ENCODE measurements around the gene SAG.

GRCh38 chr2:233355916-233356315, 48.3 kb downstream of the SAG start:
- TF ChIP-seq CTCF (conservative IDR thresholded peaks at IDR 0.05; ENCODE audit: low read length): no peak
- TF ChIP-seq EZH2phosphoT487 (IDR thresholded peaks at IDR 0.05; ENCODE audit: borderline replicate concordance, low read depth, low read length): no peak

Data from OCI-LY7 (cell line).